Effector CD8-positive, alpha-beta T cell (primary cell): ENCODE results near the gene USP47.

ENCODE experiments used
- DNase-seq: peaks from one replicate; lab custom pipeline; 2025; lab: John Stamatoyannopoulos, UW

USP47 gene

GRCh38 chr11:11864803-11865202 is 23.0 kb downstream of the USP47 start:
- DNase-seq, result no peak

GRCh38 chr11:11865449-11865848 is 23.7 kb downstream of the USP47 start:
- no peak for DNase-seq

GRCh38 chr11:11866203-11866602 is 24.4 kb downstream of the USP47 start:
- DNase-seq, result no peak

- DNase-seq, result no peak
Observed at GRCh38 chr11:11867720-11868119, 25.9 kb downstream of the USP47 start.

- DNase-seq, result no peak
Observed at GRCh38 chr11:11871991-11872401, 30.2 kb downstream of the USP47 start.

- DNase-seq, result no peak
Observed at GRCh38 chr11:11876458-11876857, 34.7 kb downstream of the USP47 start.

GRCh38 chr11:11880179-11880578 is 38.4 kb downstream of the USP47 start:
- DNase-seq, result no peak

GRCh38 chr11:11882539-11882938 is 40.8 kb downstream of the USP47 start:
- no peak for DNase-seq

- DNase-seq, result no peak
Observed at GRCh38 chr11:11884351-11884750, 42.6 kb downstream of the USP47 start.

- DNase-seq, result no peak
Observed at GRCh38 chr11:11884774-11885481, 43.2 kb downstream of the USP47 start.

GRCh38 chr11:11894486-11894885 is 52.7 kb downstream of the USP47 start:
- DNase-seq, result no peak

GRCh38 chr11:11895672-11896071 is 53.9 kb downstream of the USP47 start:
- DNase-seq, result no peak

- DNase-seq, result no peak
Observed at GRCh38 chr11:11898648-11899047, 56.9 kb downstream of the USP47 start.

GRCh38 chr11:11899401-11899800 is 57.6 kb downstream of the USP47 start:
- no peak for DNase-seq

- DNase-seq, result no peak
Observed at GRCh38 chr11:11901929-11902328, 60.2 kb downstream of the USP47 start.

- DNase-seq, result no peak
Observed at GRCh38 chr11:11909727-11910126, 68.0 kb downstream of the USP47 start.

GRCh38 chr11:11910541-11910940 is 68.8 kb downstream of the USP47 start:
- DNase-seq, result no peak

GRCh38 chr11:11913395-11913794 is 71.6 kb downstream of the USP47 start:
- DNase-seq, result no peak

- no peak for DNase-seq
Observed at GRCh38 chr11:11915625-11916024, 73.9 kb downstream of the USP47 start.

GRCh38 chr11:11916981-11917399 is 75.2 kb downstream of the USP47 start:
- no peak for DNase-seq

- no peak for DNase-seq
Observed at GRCh38 chr11:11923828-11924227, 82.1 kb downstream of the USP47 start.

GRCh38 chr11:11929920-11930319 is 88.1 kb downstream of the USP47 start:
- DNase-seq, result no peak

GRCh38 chr11:11931461-11932055 is 89.8 kb downstream of the USP47 start:
- no peak for DNase-seq

GRCh38 chr11:11935536-11935935 is 93.8 kb downstream of the USP47 start:
- no peak for DNase-seq
